CD4-positive, alpha-beta T cell treated with Interleukin-6 for 4 hours (primary cell): Measurements from ENCODE around the gene COPS9.

Experiments used
- DNase-seq: peaks from one replicate; pipeline ENCODE4 v3.0.0-alpha.2; 2020; ENCODE audit warnings: mixed read lengths

COPS9 gene

DNA sequence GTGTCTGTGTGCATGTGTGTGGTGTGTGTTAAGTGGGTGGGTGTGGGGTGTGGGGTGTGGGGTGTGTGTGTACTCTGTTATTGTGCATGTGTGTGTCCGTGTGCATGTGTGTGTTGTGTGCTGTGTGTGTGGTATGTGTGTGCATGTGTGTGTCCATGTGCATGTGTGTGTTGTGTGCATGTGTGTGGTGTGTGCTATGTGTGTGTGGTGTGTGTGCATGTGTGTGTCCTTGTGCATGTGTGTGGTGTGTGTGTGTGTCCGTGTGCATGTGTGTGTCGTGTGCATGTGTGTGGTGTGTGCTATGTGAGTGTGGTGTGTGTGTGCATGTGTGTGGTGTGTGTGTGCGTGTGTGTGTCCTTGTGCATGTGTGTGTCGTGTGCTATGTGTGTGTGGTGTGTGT, 11.3 kb upstream of the COPS9 start:
- no peak for DNase-seq

GRCh38 chr2:240146627-240147278, 10.6 kb upstream of the COPS9 start:
- DNase-seq, result no peak

DNA sequence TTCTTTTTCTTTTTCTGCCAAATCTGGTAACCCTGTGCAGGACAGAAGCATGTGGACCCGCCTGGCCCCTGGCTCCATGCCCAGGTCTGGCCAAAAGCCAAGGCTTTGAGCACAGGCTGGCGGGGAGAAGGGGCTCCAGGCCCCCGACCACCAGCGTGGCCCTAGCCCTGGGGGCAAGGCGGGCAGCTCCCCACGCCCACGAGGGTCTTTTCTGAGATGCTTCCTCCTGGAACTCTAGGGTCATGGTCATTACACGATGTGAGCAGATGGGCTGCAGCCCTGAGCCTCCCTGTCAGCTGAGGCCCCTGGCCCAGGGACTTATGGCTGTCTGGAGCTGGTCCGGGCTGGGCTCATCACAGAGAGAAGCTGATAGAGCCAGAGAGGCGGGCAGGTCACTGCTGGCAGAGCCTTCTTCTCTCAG, 10.0 kb upstream of the COPS9 start:
- DNase-seq, result no peak

DNA sequence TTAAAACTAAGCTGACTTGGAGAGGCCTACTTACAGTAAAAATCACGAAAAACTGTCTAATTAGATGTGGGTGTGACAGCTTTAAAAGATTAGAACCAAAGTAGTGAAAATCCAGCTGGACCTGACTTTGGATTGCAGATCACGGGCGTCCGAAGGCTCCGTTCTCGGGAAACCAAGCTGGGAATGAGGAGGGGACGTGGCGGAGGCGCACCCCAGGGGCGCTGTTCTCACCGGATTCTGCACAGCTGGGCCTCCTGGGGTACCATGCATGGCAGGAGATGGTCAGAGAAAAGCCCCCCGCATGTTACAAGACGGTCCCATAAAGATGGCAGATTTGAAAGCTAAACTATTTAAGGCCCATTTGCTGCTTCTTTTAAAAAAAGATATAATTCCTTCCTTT, 9.4 kb upstream of the COPS9 start:
- no peak for DNase-seq

DNA sequence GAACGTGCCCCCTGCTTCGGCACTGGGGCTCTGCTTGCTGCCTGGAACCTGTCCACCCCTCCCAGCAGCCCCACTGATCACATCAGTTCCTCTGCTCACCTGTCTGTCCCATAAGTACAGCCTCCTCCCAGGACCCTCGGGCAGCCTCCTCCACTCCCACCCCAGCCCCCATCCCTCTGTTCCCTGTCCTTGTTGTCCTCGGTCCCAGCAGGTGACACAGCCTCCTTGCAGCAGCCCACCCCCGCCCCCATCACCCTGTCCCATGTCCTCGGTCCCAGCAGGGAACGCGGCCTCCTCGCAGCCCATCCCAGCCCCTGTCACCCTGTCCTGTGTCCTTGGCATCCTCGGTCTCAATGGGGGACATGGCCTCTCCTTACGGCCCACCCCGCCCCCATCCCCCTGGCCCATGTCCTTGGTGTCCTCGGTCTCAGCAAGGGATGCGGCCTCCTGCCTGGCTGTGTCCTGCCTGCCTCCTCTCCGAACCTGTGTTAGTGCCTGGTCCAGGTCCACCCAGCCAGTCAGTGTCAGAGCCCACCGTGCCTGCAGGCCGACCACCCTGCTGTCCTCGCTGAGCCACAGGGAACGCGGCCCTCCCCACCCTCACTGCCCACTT, 8.7 kb upstream of the COPS9 start:
- no peak for DNase-seq

- peak; percentile 81 for DNase-seq
These were observed 7.9 kb upstream of the COPS9 start for GRCh38 chr2:240143801-240144648.

- DNase-seq, result no peak
These were observed 7.2 kb upstream of the COPS9 start for GRCh38 chr2:240143276-240143675.

DNA sequence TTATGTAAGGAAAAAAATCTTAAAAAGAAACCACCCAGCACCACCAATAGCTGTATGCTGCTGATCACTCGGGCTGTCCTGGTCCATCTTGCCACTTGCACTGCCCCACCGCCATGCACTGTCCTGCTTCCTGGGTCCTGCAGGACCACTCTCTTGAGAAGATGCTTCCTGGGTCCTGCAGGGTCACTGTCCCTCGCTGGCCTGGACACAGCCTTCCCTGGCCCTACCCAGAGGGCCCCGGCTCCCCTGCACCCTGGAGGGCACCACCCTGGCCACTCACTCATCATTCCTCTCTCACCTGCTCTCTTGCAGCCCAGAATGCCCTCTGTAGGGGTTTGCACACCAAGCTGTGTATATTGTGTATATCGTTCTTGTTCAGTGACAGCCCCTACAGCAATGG, 6.8 kb upstream of the COPS9 start:
- DNase-seq, result no peak

DNA sequence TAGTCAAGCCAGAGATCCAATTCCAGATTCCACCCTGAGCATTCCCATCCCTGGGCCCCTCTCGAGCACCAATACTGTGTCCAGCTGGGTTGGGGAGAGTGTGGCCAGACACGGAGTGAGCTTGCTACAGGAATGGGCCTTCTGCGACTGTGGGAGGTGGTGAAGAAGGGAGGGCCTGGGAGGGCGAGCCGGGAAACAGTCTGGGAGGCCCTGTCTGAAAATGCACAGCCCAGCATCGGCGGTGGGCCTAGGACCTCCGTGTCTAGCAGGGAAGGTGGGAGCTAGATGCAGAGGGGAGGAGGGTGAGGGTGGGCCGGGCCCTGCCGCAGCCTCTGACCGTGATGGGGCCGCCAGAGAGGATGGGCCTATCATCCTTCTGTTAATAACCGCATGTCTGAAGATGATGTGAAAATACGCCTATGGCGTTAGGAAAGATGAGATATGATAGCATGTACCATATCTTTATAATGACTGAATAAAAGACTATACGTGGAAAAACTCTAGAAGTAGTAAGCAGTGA, 6.2 kb upstream of the COPS9 start:
- DNase-seq, result no peak

DNA sequence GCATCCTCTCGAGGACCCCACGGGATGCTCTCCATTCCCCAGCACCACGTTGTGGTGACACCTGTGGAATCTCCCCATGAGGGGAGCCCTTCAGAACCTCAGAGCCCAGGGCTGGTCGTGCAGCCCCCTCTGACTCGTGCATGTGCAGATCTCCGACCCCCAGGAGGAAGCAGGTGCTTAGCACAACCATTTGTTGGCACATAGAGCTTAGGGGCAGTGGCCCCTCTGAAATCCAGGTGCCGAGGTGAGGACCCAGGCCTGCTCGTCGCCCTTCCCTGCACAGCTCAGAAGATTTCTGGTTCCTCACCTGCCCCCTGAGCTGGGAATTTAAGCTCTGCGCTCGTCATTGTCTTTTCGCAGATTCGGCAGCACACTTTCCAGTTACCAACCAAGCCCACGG, 5.6 kb upstream of the COPS9 start:
- no peak for DNase-seq

GRCh38 chr2:240140920-240141319, 4.8 kb upstream of the COPS9 start:
- DNase-seq, result no peak

- no peak for DNase-seq
These were observed 4.4 kb upstream of the COPS9 start, which contains the start of gene OTOS for GRCh38 chr2:240140511-240140910. Gene OTOS (minus strand): TSS chr2:240140658. CDS start chr2:240140326, 332 bp downstream.

DNA sequence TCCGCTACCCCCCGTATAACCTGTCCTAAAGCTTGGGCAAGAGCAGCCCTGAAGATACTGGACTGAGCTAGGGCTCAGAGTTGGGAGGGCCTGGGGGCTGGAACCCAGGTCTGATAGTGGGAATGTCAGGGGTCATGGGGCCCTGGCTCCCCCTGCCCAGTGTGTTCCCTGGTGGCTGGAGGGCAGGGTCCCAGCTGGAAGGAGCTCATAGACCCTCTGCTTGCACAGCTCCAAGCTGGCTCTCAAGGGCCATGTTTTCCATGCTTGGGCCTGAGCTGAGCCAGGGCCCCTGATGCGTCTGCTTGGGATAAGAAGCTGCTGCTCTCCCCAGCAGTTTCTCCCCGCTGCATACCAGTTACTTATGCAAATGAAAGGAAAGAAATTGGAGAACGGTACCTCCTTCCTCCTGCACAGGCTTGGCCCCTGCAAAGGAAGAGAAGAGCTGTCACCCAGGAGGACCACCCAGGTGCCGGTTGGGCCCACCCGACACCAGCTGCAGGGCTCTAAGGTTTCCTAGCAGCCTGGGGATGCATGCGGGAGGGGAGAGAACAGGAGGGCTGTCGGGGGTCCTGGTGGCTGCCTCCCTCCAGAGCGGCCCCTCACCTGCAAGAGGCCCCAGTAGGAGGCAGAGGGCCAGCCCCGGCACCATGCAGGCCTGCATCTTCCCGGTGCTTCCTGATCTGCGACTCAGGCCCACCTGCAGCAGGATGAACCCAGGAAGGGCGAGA, 3.7 kb upstream of the COPS9 start:
- no peak for DNase-seq

DNA sequence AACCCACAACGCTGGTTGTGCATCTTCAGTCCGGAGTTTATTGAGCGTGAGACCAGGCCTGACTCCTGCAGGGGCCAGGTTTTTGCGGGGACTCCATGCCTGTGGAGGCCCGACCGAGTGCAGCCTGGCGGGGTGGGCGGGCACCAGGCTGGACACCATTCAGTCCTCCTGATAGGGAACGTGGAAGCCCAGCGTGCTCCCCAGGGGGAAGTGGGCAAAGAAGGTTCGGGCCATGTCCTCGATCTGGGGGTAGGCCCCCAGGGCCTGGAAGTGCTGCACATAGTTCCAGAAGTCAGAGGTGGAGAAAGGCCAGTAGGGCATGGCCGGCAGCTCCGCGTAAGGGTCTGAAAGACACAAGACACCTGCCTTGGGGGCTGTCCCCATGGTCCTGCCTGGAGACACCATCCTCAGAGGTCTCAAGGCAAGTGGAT, 2.9 kb upstream of the COPS9 start:
- DNase-seq, result no peak

DNA sequence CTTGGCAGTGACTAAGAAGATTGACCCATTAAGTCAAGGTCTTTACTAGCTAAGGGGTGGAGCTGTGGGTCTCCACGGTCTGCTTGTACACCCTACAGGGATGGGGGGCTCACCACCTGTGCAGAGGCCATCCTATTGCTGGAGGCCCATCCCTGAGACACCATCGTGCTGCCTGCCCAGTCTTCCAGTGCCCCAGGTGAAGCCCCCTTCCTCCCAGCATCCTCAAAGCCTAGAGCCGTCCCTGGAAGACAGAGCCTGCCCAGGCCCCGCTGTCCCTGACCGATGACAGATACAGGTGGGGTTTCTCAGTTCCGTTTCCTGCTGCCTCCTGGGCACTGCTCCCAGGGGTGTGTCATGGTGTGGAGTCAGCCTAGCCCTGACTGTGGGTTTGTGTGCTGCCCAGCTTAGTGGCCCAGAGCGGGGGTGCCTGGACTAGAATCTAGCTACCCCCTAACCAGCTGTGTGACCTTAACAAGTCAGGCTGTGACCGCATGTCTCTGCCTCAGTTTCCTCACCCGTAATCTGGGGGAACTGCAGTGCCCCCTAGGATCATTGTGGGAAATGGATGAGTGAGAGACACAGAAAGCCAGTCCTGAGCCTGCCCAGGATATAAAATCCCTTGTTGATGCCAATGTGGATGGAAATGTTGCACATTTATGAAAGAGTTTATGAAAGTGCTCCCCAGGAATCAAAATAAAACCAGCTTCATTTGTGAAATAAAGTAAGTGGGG, 2.3 kb upstream of the COPS9 start:
- no peak for DNase-seq

DNA sequence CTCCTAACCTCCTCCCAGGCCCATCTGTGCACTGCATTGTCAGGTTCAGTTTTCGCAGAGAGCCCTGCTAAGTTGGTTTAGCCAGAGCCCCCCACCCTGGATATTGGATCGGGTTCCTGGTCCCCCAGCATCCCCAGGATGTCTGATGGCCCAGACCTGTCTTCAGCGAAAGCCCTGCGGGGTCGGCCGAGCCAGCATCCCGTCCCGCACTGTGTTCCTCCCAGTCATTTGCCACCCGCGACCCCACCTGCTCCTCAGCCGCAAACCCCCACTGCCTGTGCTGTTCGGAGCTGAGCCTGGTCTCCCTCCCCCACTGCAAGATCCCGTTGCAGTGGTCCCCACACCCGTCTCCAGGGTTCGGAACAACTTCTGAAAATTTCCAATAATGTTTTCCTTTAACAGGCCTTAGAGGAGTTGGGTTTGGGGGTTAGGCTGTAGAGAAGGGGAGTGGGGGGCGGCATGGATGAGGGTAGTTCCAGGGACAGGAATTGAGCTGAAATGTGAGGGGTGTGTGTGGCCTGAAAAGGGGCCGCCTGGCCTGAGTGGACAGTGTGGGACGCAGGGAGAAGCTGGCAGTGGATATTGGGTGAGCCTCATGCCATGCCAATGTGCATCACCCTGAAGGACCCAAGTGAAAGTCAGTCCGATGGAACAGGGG, 1.6 kb upstream of the COPS9 start:
- no peak for DNase-seq

- peak; percentile 55 for DNase-seq
These were observed 677 bp upstream of the COPS9 start for GRCh38 chr2:240136671-240137292.

- no peak for DNase-seq
These were observed 446 bp downstream of the COPS9 start for GRCh38 chr2:240135706-240136012.

DNA sequence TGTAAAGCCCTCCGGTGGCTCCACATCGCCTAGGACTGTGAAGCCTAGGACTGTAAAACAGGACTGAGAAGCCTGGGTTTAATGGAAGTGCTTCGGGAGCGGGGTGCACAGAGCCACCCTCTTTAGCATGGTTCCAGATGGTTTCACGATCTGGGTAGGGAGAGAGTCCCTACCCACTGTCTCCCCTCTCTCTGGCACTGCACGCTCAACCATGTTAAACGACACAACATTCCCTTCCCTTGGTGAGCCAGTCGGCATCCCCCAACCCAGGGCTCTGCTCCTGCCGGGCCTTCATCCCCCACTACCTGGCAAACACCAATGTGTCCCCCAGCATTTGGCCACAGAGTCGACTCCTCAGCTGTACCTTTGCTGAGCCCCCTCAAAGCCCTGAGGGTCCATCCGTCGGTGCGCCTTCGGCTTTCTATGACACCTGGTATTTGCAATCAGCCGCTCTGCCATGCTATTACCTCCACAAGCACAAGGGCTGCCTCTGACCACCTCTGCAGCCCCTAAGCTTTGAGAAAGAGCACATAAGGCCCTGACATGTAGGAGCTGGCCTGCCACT, 1.1 kb downstream of the COPS9 start:
- DNase-seq, result no peak

- no peak for DNase-seq
These were observed 1.6 kb downstream of the COPS9 start for GRCh38 chr2:240134466-240134865.

DNA sequence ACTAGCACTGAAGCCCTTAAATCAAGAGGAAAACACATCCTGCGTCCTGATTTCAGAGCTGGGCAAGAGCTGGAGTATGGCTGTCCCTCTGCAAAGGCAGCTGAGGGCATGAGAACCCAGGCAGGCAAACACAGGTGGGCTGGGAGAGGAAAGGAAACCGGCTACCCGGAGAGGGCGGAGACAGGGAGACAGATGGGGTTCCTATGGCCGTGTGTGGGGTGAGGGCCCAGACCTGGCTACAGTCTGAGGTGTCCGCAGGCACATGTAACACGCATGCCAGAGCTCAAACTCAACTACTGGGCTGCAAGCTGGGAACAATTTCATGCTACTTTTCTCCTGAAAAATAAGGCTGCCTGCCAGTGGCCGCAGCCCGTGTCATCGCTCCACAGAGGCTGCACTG, 2.7 kb downstream of the COPS9 start:
- no peak for DNase-seq
